Pancreas (tissue), 10 donors: ENCODE measurements around the gene SLC44A5. TPM values are rescaled to one million over a fixed set of nuclear protein-coding genes. Genes with fewer than 3 reads are reported as not detected.
"Not testable (repeated sequence)": the region's sequence is repeated elsewhere in the genome, so short reads cannot be mapped to it uniquely, and the experiment has no call there.

Source experiments
- ATAC-seq, 4 donors: fragments of 200-7000 bp; cut with Tn5 transposase; one replicate each; pipeline versions ENCODE4 v1.8.0 to v1.9.1; 2020; ENCODE audit warnings: mild to moderate bottlenecking in 4 of 4, moderate library complexity in 4 of 4
- DNase-seq, 6 donors: peaks; one replicate each; pipeline ENCODE4 v3.0.0-alpha.2; 2020
- FAIRE-seq: peaks from 2 replicates; lab custom pipeline; 2012; peaks lifted over from hg19 to GRCh38; lab: Jason Lieb, UNC
- H3K27ac ChIP-seq, 4 donors: fragments of 200-600 bp; sonication (generic); 1 replicate in 3 of 4; 2 replicates in 1 of 4; pipeline versions ENCODE4 v1.5.0 to v1.8.0; 2020
- H3K27me3 ChIP-seq, 4 donors: fragments of 200-600 bp; one replicate each; pipeline ENCODE4 v1.8.0; 2021
- H3K36me3 ChIP-seq, 3 donors: fragments of 200-600 bp; sonication (generic) in 1 of 3; one replicate each; pipeline versions ENCODE4 v1.5.0 to v1.8.0; 2020 to 2021
- H3K4me1 ChIP-seq, 3 donors: fragments of 200-600 bp; one replicate each; pipeline ENCODE4 v1.8.0; 2021
- H3K4me3 ChIP-seq, 4 donors: fragments of 200-600 bp; sonication (generic) in 2 of 4; one replicate each; pipeline versions ENCODE4 v1.5.0 to v1.8.0; 2020 to 2021
- H3K9me3 ChIP-seq, 4 donors: fragments of 200-600 bp; one replicate each; pipeline ENCODE4 v1.8.0; 2021
- CTCF ChIP-seq, 4 donors: fragments of 200-600 bp; sonication (generic) in 3 of 4; IDR thresholded peaks; one replicate each; pipeline versions ENCODE4 v1.5.0 to v1.8.0; 2021; ENCODE audit warnings: antibody characterized with exemption in 4 of 4
- WGBS, 2 donors: extraction: QIAGEN DNeasy Blood & Tissue Kit; methylation state at CpG; one replicate each; pipeline ENCODE4 v1.1.7; 2013; 5-methylcytosine and 5-hydroxymethylcytosine counted together
- intact Hi-C, 3 donors: fragments of 100-400 bp; cut with DNase I; formaldehyde crosslinking; loops; one replicate each; pipeline versions ENCODE4 v1.11.1 to v1.14.2; 2022
- polyA plus RNA-seq, 2 donors: library from polyadenylated mRNA; stranded (reverse); fragments of 200-250 nt; gene quantifications; one replicate each; pipeline ENCODE4 v1.2.3, GENCODE V29; 2013
- total RNA-seq, 6 donors: library from RNA; stranded (reverse); fragmentation: NEBNext Ultra II Directional in 4 of 6; extraction: Animal tissue kit (Norgen Biotek cat#: 25700) in 4 of 6; gene quantifications; one replicate each; pipeline versions ENCODE4 v1.2.1 to v1.2.4, GENCODE V29; 2021 to 2023
- donor health status: healthy with polysubstance abuse.
- donor health status: DM: no; HTN: no; CAD: no; lungs with moderate emphysema.
- donor health status: DM: no; HTN: no; CAD: no.
- donor health status: control.
- donor health status: control.
- donor health status: Bipolar disorder and iron deficiency.
- donor health status: DM: yes; HTN: yes; CAD: no.
- donor health status: DM: no; HTN: no; CAD: no.
- donor health status: DM: no; HTN: no; CAD: no.
- donor health status: DM: yes; HTN: yes; CAD: no.

The SLC44A5 gene
- total and polyA plus RNA-seq, 8 donors, result 0.16 to 3.4 (median 1.2) TPM

- H3K27ac ChIP-seq, result no peak overlapping the region
- intact Hi-C loops, result no loop called here
- ATAC-seq (no peak), FAIRE-seq (no peak), DNase-seq (no peak)
- 54 to 57% methylated on average over 2 of the region's 2 CpGs for WGBS, 2 donors
- no peaks in the 10 kb centered on the region for H3K4me1 ChIP-seq
- H3K27me3 ChIP-seq, result no peaks in the 10 kb centered on the region
- H3K9me3 ChIP-seq, result no peaks in the 10 kb centered on the region
- no peak for TF ChIP-seq CTCF (IDR thresholded peaks at IDR 0.05)
- no peaks in the 10 kb centered on the region for H3K36me3 ChIP-seq
- H3K4me3 ChIP-seq, result no peak overlapping the region
These were observed 337.8 kb downstream of the SLC44A5 start for GRCh38 chr1:75273110-75273509.

GRCh38 chr1:75265792-75266191 lies 345.1 kb downstream of the SLC44A5 start:
- ATAC-seq (peak; percentile 59 to 91 (median 84)), DNase-seq (no peak), FAIRE-seq (no peak)
- TF ChIP-seq CTCF (IDR thresholded peaks at IDR 0.05), result peak in 3 of 4 donors; percentile 34 to 53 (median 39)
- no peaks in the 10 kb centered on the region for H3K9me3 ChIP-seq
- no peaks in the 10 kb centered on the region for H3K36me3 ChIP-seq
- H3K27ac ChIP-seq, result peak overlapping the region in 1 of 4 donors; percentile 31
- intact Hi-C loops, result loop anchor here in 1 of 3 donors (10.0 kb wide), 1 partner anchor 359 kb away; no protein-coding TSS in a partner anchor
- H3K4me1 ChIP-seq, result peaks cover 10 to 15% (median 13%) of the 10 kb centered on the region in 3 donors
- no peak overlapping the region for H3K4me3 ChIP-seq
- H3K27me3 ChIP-seq, result no peaks in the 10 kb centered on the region
- 4% methylated on average over 6 of the region's 6 CpGs for WGBS, 2 donors

GRCh38 chr1:75264112-75264511 lies 346.8 kb downstream of the SLC44A5 start:
- FAIRE-seq, result no peak
- ATAC-seq, result peak; percentile 95 to 98 (median 96)
- Histone ChIP-seq H3K4me1 (peaks cover 10 to 15% (median 13%) of the 10 kb centered on the region in 3 donors), H3K27ac (peak overlapping the region in 2 of 4 donors; percentile 26 to 35), H3K4me3 (no peak overlapping the region), H3K9me3 (no peaks in the 10 kb centered on the region), H3K36me3 (no peaks in the 10 kb centered on the region), H3K27me3 (no peaks in the 10 kb centered on the region)
- peak; percentile 64 to 86 (median 82) for DNase-seq
- WGBS, 2 donors, result 0 to 5% methylated on average over 1 of the region's 1 CpG
- intact Hi-C loops, result loop anchor here in 1 of 3 donors (10.0 kb wide), 1 partner anchor 361 kb away; no protein-coding TSS in a partner anchor
- no peak for TF ChIP-seq CTCF (IDR thresholded peaks at IDR 0.05)

- not testable (repeated sequence) for H3K4me3 ChIP-seq, ATAC-seq, H3K27ac ChIP-seq, FAIRE-seq, DNase-seq, H3K36me3 ChIP-seq, H3K27me3 ChIP-seq, H3K9me3 ChIP-seq
- H3K4me1 ChIP-seq, result peaks cover 10 to 15% (median 13%) of the 10 kb centered on the region in 3 donors
- 75 to 88% methylated on average over 2 of the region's 2 CpGs for WGBS, 2 donors
- intact Hi-C loops, result loop anchor here in 1 of 3 donors (10.0 kb wide), 1 partner anchor 361 kb away; no protein-coding TSS in a partner anchor
These were observed 347.3 kb downstream of the SLC44A5 start for GRCh38 chr1:75263616-75264015.

GRCh38 chr1:75261946-75262345 lies 349.0 kb downstream of the SLC44A5 start:
- H3K36me3 ChIP-seq, ATAC-seq, DNase-seq, H3K9me3 ChIP-seq, FAIRE-seq, H3K27ac ChIP-seq, H3K4me3 ChIP-seq, H3K27me3 ChIP-seq: not testable (repeated sequence)
- peaks cover 10 to 15% (median 13%) of the 10 kb centered on the region in 3 donors for H3K4me1 ChIP-seq
- intact Hi-C loops, result loop anchor here in 1 of 3 donors (10.0 kb wide), 1 partner anchor 363 kb away; no protein-coding TSS in a partner anchor
- WGBS, 2 donors, result 85 to 91% methylated on average over 2 of the region's 2 CpGs

GRCh38 chr1:75258351-75258750 lies 352.6 kb downstream of the SLC44A5 start:
- H3K36me3 ChIP-seq, result no peaks in the 10 kb centered on the region
- intact Hi-C loops, result loop anchor here in 1 of 3 donors (10.0 kb wide), 1 partner anchor 366 kb away; no protein-coding TSS in a partner anchor
- 87% methylated on average over 4 of the region's 4 CpGs for WGBS, 2 donors
- H3K9me3 ChIP-seq, result no peaks in the 10 kb centered on the region
- H3K27me3 ChIP-seq, result no peaks in the 10 kb centered on the region
- FAIRE-seq (no peak), ATAC-seq (no peak), DNase-seq (peak in 1 of 6 donors; percentile 9)
- H3K27ac ChIP-seq, result no peak overlapping the region
- TF ChIP-seq CTCF (IDR thresholded peaks at IDR 0.05), result no peak
- H3K4me3 ChIP-seq, result no peak overlapping the region
- no peaks in the 10 kb centered on the region for H3K4me1 ChIP-seq
